GM18498 (cell line): ENCODE measurements around the gene ZP2.
"Not testable (repeated sequence)": the region's sequence is repeated elsewhere in the genome, so short reads cannot be mapped to it uniquely, and the experiment has no call there.

Experiments
- ATAC-seq: cut with Tn5 transposase; IDR thresholded peaks from one replicate; pipeline ENCODE4 v1.9.1; 2021; ENCODE audit warnings: mild to moderate bottlenecking, moderate library complexity; ENCODE audit not compliant: unreplicated experiment

The ZP2 gene

DNA sequence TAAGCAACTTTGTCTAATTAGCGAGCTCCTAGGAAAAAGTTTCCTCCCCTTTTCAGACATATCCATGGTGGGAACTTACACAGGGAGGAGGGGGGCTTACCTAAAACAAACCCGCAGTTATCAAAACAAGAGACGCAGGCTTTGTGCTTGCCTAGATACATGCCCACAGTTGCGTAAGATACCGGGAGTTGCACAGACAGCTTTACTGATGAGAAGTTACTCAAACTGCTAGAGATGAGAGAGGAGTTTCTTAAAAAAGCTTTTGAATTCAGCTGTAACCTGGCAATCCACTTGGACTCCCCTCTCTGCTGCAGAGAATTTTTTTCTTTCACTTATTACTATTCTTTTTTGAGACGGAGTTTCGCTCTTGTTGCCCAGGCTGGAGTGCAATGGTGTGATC, 6.8 kb upstream of the ZP2 start:
- no peak for ATAC-seq

GRCh38 chr16:21217121-21217520, 5.7 kb upstream of the ZP2 start:
- no peak for ATAC-seq

DNA sequence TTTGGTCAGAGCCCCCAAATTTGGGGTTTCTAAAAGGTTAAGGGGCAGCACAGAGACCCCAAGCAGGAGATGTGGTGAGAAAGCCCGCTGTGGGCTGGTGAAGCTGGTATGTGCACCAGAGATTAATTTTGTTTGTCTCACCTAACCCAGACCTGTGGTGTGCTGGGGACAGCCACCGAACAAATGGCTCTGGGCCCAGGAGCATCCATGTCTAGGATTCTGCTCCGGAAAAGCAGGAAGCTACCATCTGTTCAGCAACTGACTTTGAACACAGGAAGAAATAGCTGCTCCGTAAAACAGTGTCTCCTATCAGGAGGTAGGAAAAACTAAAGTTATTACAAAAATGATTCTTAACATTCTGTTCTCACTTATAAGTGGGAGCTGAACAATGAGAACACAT, 2.7 kb upstream of the ZP2 start:
- ATAC-seq, result no peak

GRCh38 chr16:21208446-21209230, 2.7 kb downstream of the ZP2 start:
- no peak for ATAC-seq

- no peak for ATAC-seq
These were observed 4.8 kb downstream of the ZP2 start for GRCh38 chr16:21206550-21206949.

DNA sequence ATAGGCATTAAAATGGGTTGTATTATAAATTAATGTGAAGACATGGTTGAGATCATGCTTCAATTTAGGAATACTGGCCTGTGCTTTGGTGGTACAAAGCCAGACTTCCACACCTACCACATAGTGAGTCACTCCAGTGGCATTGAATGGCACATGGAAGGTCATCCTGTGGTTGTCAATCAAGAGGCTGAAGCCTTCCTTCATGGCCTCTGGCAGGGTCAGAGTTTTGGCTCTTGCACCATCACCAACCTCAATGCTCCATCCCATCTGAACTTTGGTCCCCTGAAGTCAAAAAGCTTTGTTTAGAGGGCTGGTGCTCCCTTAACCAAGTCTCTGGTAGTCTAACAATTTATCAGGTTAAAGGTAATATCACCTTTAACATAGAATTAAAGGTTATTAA, 6.1 kb downstream of the ZP2 start:
- ATAC-seq, result no peak

DNA sequence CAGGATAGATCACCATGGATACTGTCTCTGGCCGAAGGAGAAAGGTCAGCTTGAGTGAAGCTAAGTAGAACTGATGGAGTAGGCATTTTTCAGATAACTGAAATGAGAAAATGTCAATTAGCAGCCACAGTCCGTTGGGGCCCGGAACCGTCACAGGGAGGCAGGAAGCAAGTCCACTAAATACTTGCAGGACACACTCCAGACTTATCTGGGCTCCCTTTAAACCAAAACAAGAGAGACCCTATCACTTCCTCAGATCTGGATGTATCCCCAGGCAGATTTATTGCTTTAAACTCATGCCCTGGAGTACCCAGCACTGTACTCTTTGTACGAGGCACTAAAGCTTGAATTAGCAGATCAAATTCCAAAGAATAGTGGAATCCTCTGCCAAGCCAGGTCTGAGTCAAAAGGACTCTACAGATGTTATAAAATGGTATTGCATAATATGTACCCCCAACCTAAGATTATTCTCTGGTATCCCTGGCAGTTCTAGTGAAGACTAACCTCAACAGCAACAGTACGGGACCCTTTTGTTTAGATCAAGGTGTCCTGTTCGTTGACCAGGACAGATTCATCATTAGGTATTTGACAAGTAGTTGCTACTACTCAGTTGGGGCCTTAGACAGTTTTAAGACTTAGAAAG, 8.1 kb downstream of the ZP2 start:
- ATAC-seq, result no peak

- ATAC-seq, result no peak
These were observed 11.7 kb downstream of the ZP2 start for GRCh38 chr16:21199607-21200218.

DNA sequence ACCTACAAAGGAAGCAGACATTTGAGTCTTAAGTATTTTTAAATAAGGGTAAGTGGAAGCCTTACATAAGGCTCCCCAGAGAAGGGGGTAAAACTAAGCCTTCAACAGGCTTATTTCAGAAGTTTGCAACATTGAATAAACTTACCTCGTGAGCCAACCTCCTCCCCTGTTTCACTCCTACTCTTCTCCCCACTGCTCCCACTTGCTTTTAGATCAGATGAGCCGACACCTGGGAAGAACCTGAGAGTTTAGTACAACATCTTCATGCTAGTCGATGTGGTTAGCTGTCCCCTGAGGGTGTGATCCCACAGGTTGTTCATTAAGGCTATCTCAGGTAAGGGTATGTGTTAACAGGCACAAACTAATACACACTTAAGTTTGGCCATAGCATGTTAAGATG, 13.8 kb downstream of the ZP2 start:
- no peak for ATAC-seq

DNA sequence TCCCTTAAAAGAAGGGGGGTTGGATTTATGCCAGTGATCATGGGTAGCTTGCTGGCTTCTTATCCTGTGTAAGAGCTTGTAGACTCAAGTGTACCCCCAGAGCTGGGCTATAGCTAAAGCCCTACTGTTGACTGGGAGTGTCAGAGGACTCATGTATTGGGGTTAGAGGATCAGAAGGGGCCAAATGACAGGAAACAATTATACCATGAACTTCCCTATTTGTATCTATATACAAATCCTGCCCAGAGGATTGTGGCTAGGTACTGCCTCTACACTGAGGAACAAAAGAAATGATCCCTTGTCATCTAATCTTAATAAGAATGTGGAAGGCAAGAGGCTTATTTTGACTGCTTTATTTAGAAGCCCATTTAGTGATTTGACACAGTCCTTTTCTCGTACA, 14.3 kb downstream of the ZP2 start:
- ATAC-seq, result no peak

DNA sequence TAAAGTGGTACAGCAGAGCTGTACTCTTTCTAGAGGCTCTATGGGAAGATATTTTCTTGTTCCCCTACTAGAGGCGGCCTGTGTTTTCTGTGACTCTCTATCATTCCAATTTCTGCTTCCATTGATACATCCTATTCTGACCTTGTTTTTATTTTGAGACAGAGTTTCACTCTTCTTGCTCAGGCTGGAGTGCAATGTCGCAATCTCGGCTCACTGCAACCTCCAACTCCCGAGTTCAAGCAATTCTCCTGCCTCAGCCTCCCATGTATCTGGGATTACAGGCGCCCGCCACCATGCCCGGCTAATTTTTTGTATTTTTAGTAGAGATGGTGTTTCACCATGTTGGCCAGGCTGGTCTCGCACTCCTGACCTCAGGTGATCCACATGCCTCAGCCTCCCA, 16.0 kb downstream of the ZP2 start:
- ATAC-seq, result not testable (repeated sequence)

DNA sequence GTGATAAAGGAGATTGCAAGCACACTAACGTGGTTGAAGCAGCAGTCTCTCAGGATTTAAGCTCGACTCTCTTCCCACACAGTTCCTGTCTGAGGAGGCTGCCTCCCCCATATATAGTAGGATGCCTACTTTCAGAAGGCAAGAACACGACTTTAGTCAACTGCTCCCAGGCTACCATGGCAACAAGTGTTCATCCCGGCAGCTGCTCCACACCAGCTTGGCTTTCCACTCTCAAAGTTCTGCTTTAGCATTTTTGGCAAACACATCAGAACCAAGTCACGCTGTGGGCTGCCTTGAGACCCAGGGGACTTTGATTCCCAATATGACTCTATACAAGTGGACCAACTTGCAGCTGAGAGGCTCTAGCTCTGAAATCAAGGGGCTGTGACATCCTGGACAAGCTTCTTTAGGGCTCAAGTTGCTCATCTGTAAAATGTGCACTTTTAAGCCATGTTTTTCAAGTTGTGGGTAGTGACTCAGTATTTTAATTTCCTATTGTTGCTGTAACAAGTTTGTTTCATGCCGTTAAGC, 16.5 kb downstream of the ZP2 start:
- no peak for ATAC-seq

DNA sequence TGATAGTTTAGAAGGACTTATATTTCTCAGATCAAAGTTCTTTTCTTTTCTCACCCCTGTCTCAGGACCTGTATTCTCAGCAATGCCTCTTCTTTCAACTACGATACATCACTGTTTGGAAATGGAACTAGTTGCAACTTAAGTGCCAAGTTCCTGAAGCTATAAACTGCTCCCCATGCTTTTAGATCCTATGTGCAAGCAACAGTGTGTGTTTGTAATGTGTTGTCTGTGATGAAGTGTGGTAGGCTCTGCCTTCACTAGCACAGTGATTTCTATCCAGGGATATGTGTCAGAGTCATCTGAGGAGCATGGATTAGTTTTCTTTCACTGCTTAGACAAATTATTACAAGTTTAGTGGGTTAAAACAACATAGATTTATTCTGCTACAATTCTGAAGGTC, 18.4 kb downstream of the ZP2 start:
- no peak for ATAC-seq

DNA sequence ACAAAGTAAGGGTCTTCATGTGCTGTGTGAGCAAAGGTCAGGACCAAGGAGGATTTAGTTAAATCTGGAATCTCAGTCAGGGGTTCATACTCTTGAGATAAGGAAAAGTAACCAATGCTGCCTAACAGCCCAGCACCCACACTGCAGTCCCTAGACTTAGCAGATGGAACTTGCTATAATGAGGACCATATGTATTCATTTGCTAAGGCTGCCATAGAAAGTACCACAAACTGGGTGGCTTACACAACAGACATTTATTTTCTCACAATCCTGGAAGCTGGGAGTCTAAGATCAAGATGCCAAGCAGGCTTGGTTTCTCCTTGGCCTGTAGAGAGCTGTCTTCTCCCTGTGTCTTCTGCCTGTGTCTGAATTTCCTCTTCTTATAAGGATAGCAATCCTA, 20.8 kb downstream of the ZP2 start:
- ATAC-seq, result no peak

GRCh38 chr16:21190013-21190412, 21.4 kb downstream of the ZP2 start:
- no peak for ATAC-seq

- no peak for ATAC-seq
These were observed 22.1 kb downstream of the ZP2 start for GRCh38 chr16:21189311-21189710.

DNA sequence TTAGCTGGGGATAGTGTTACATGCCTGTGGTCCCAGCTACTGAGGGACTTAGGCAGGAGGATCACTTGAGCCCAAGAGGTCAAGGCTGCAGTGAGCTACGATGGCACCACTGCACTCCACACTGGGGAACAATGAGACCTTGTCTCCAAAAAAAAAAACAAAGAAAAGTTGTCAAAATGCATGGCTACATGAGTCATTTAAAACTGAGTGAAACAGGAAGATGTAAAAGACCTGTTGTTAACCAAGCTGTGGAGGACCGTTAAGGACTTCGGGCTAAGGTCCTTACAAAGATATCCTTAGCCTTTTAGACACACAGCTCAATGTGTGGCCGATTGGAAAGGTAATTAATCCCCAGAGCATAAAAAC, 25.1 kb downstream of the ZP2 start:
- ATAC-seq, result no peak

- ATAC-seq, result no peak
These were observed 25.6 kb downstream of the ZP2 start for GRCh38 chr16:21185659-21186325.

GRCh38 chr16:21184834-21185233, 26.5 kb downstream of the ZP2 start:
- ATAC-seq, result no peak

DNA sequence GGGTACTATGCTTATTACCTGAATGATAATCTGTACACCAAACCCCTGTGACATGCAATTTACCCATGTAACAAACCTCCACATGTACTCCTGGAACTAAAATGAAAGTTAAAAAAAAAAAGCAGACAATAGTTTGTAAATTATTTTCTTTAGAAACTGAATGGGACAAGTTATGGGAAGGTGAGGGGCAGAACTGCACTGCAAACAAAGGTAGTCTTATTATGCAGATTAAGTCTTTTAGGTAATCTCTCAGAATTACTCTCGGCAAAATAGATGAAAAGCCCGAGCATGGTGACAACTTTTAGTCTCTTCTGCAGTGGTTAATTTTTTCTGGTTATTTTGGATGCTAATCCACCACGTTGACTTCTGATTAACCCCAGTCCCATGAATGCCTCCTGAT, 27.4 kb downstream of the ZP2 start:
- ATAC-seq, result no peak

DNA sequence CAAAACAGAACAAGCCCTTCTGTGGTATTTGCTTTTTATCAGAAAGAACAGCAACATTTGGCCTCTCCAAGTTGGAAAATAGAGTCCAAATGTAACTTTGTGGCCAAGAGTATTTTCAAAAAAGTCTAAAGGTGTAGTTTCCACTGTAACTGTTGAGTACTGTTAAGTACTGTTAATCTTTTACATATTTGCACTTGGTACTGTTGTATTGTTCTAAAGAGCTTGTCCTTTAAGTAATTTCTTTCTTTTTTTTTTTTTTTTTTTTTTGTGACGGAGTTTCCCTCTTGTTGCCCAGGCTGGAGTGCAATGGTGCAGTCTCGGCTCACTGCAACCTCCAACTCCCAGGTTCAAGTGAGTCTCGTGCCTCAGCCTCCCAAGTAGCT, 31.4 kb downstream of the ZP2 start:
- no peak for ATAC-seq
